ENCODE data around the gene RMI2.

The RMI2 gene

GRCh38 chr16:11396241-11397048 lies 51.2 kb downstream of the RMI2 start:
- in situ Hi-C loops (cut with MboI; ENCODE audit: low sequenced_read_pairs) = no loop called here

- in situ Hi-C loops (cut with MboI; ENCODE audit: low sequenced_read_pairs) = no loop called here
Observed at GRCh38 chr16:11398136-11398535, 52.9 kb downstream of the RMI2 start.

DNA sequence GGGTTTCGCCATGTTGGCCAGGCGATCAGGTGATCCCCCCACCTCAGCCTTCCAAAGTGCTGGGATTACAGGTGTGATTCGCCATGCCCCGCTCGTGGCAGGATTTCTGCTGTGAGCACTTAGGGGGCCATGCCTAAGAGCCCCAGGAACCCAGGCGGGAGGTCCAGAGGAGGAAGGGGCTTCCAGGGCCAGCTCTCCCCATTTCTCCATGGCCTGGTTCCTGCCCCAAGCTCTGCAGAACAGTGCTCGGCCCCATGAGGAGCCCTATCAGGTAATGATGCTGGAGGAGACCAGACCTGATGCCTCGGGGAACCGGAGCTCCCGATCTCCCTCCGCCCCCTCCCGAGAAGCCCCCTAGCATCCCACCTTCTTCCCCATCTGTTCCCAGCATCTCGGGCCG lies 53.6 kb downstream of the RMI2 start:
- in situ Hi-C loops (cut with MboI; ENCODE audit: low sequenced_read_pairs) = no loop called here

GRCh38 chr16:11399261-11399831 lies 54.1 kb downstream of the RMI2 start:
- in situ Hi-C loops (cut with MboI; ENCODE audit: low sequenced_read_pairs) = no loop called here

DNA sequence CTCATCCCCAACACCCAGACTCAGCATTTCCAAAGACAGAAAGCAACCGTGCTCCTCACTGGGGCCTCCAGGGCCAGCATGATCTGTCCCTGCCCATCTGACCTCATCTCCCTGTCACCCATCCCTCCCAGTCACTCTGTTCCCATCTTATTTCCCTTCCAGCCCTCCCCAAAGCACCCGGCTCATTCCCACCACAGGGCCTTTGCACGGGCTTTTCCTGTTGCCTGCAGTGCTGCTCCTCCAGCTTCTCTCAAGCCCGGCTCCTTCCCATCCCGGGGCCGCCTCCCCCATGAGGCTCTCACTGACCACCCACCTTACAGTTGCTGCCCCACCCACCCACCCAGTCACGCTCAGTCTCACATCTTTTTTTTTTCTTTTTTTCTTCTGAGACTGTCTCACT lies 54.8 kb downstream of the RMI2 start:
- in situ Hi-C loops (cut with MboI; ENCODE audit: low sequenced_read_pairs) = no loop called here

Measured in hTERT RPE-1 (cell line).